NCI-H2227 (cell line): ENCODE data around the gene CDH13.

ENCODE experiments used
- DNase-seq: peaks from one replicate; lab custom pipeline; 2025; ENCODE audit not compliant: unreplicated experiment; lab: John Stamatoyannopoulos, UW

Gene CDH13

GRCh38 chr16:83270640-83271039, 643.9 kb downstream of the CDH13 start:
- DNase-seq = no peak

- DNase-seq = no peak
These were observed 644.4 kb downstream of the CDH13 start for GRCh38 chr16:83271123-83271522.

- no peak for DNase-seq
These were observed 645.3 kb downstream of the CDH13 start for GRCh38 chr16:83271970-83272575.

GRCh38 chr16:83272843-83273242, 646.1 kb downstream of the CDH13 start:
- no peak for DNase-seq

GRCh38 chr16:83273504-83274173, 646.9 kb downstream of the CDH13 start:
- DNase-seq = no peak

GRCh38 chr16:83279251-83279650, 652.5 kb downstream of the CDH13 start:
- DNase-seq = no peak

GRCh38 chr16:83285921-83286320, 659.2 kb downstream of the CDH13 start:
- DNase-seq = no peak

- no peak for DNase-seq
These were observed 669.7 kb downstream of the CDH13 start for GRCh38 chr16:83296505-83296904.

- DNase-seq = no peak
These were observed 671.8 kb downstream of the CDH13 start for GRCh38 chr16:83298541-83298940.

- DNase-seq = no peak
These were observed 673.6 kb downstream of the CDH13 start for GRCh38 chr16:83300326-83300725.

GRCh38 chr16:83301971-83302370, 675.2 kb downstream of the CDH13 start:
- no peak for DNase-seq

GRCh38 chr16:83302853-83303252, 676.1 kb downstream of the CDH13 start:
- DNase-seq = no peak

GRCh38 chr16:83305092-83305491, 678.3 kb downstream of the CDH13 start:
- no peak for DNase-seq

GRCh38 chr16:83306961-83307593, 680.3 kb downstream of the CDH13 start:
- DNase-seq = no peak

GRCh38 chr16:83307594-83307992, 680.8 kb downstream of the CDH13 start:
- DNase-seq = no peak

- no peak for DNase-seq
These were observed 681.6 kb downstream of the CDH13 start for GRCh38 chr16:83308414-83308813.

- DNase-seq = no peak
These were observed 684.0 kb downstream of the CDH13 start for GRCh38 chr16:83310816-83311215.

- no peak for DNase-seq
These were observed 685.4 kb downstream of the CDH13 start for GRCh38 chr16:83312015-83312717.

- DNase-seq = no peak
These were observed 686.0 kb downstream of the CDH13 start for GRCh38 chr16:83312718-83313245.

- no peak for DNase-seq
These were observed 688.5 kb downstream of the CDH13 start for GRCh38 chr16:83315271-83315670.

- no peak for DNase-seq
These were observed 689.7 kb downstream of the CDH13 start for GRCh38 chr16:83316458-83316857.

GRCh38 chr16:83318390-83318789, 691.6 kb downstream of the CDH13 start:
- DNase-seq = no peak
